T-cell (primary cell): ENCODE results near the gene BTG1. TPM values are rescaled to one million over a fixed set of nuclear protein-coding genes. Genes with fewer than 3 reads are reported as not detected.

ENCODE experiments used
- ATAC-seq, 4 experiments: fragments of 200-7000 bp in 3 of 4; fragments of 150-1000 bp in 1 of 4; cut with Tn5 transposase; replicated peaks in 1 of 4; 1 replicate in 3 of 4; 2 replicates in 1 of 4; pipeline ENCODE4 v1.10.0; 2021; ENCODE audit warnings: moderate library complexity in 3 of 4, mild to moderate bottlenecking in 2 of 4, moderate number of reproducible peaks in 1 of 4
- CTCF ChIA-PET, 2 donors: fragments of 300-600 bp; sonication (Branson Sonifier 250); formaldehyde crosslinking; loops; one replicate each; lab custom pipeline; 2022; ENCODE audit warnings: antibody characterized with exemption in 2 of 2; lab: Charles Lee
- POLR2A ChIA-PET, 2 donors: fragments of 300-600 bp; sonication (Branson Sonifier 250); formaldehyde crosslinking; loops; one replicate each; lab custom pipeline; 2022; ENCODE audit warnings: antibody characterized with exemption in 2 of 2; lab: Charles Lee
- DNase-seq, 35 experiments: peaks; one replicate each; pipeline versions ENCODE4 v3.0.0 to v3.0.0-alpha.2; 2013 to 2023
- H3K27ac ChIP-seq: one replicate; pipeline ENCODE4 v1.5.1; 2013; ENCODE audit warnings: low read length
- H3K27me3 ChIP-seq, 2 experiments: replicated peaks in 1 of 2; 1 replicate in 1 of 2; 2 replicates in 1 of 2; pipeline versions ENCODE4 v1.6.1 to v1.7.0; 2013; ENCODE audit warnings: low read length in 1 of 2, mixed read lengths in 1 of 2; ENCODE audit not compliant: control insufficient read depth in 2 of 2, insufficient read depth in 2 of 2; ENCODE audit errors: extremely low read depth in 1 of 2
- H3K36me3 ChIP-seq, 2 donors: 1 replicate in 1 of 2; 2 replicates in 1 of 2; pipeline versions ENCODE4 v1.6.1 to v1.7.0; 2013; ENCODE audit warnings: low read length in 1 of 2; ENCODE audit not compliant: control insufficient read depth in 2 of 2, insufficient read depth in 1 of 2; ENCODE audit errors: extremely low read depth in 1 of 2
- H3K4me1 ChIP-seq, 2 experiments: 1 replicate in 1 of 2; 2 replicates in 1 of 2; pipeline versions ENCODE4 v1.6.1 to v1.7.0; 2013; ENCODE audit warnings: low read length in 2 of 2, mixed read lengths in 1 of 2; ENCODE audit not compliant: insufficient read depth in 2 of 2, control insufficient read depth in 1 of 2; ENCODE audit errors: extremely low read depth in 1 of 2
- H3K4me3 ChIP-seq, 2 donors: 1 replicate in 1 of 2; 2 replicates in 1 of 2; pipeline versions ENCODE4 v1.5.1 to v1.7.0; 2013; ENCODE audit warnings: mild to moderate bottlenecking in 2 of 2, low read length in 1 of 2, moderate library complexity in 1 of 2; ENCODE audit not compliant: control insufficient read depth in 1 of 2; ENCODE audit errors: extremely low read depth in 1 of 2
- H3K9me3 ChIP-seq: 2 replicates; pipeline ENCODE4 v1.7.0; 2013
- H3K27ac Mint-ChIP-seq, 2 donors: one replicate each; pipeline ENCODE4 v1.8.0; 2020 to 2021; ENCODE audit warnings: mild to moderate bottlenecking in 2 of 2, mixed read lengths in 2 of 2
- H3K27me3 Mint-ChIP-seq, 2 donors: one replicate each; pipeline ENCODE4 v1.8.0; 2021 to 2022; ENCODE audit warnings: mixed read lengths in 2 of 2
- H3K36me3 Mint-ChIP-seq: one replicate; pipeline ENCODE4 v1.8.0; 2021; ENCODE audit warnings: mixed read lengths
- H3K4me1 Mint-ChIP-seq, 3 donors: one replicate each; pipeline ENCODE4 v1.8.0; 2020 to 2022; ENCODE audit warnings: mixed read lengths in 3 of 3, mild to moderate bottlenecking in 1 of 3
- H3K4me3 Mint-ChIP-seq, 3 donors: one replicate each; pipeline ENCODE4 v1.8.0; 2020 to 2022; ENCODE audit warnings: mild to moderate bottlenecking in 3 of 3, mixed read lengths in 3 of 3, moderate library complexity in 3 of 3
- H3K9me3 Mint-ChIP-seq, 3 donors: one replicate each; pipeline ENCODE4 v1.8.0; 2020 to 2022; ENCODE audit warnings: mixed read lengths in 3 of 3
- WGBS: methylation state at CpG from one replicate; pipeline ENCODE4 v1.1.5; 2013; ENCODE audit warnings: missing lambda C conversion rate; ENCODE audit not compliant: insufficient coverage; 5-methylcytosine and 5-hydroxymethylcytosine counted together
- total RNA-seq, 35 experiments: library from RNA in 6 of 35; stranded (reverse) in 6 of 35; fragments of 120-200 nt in 1 of 35; gene quantifications; one replicate each; pipeline versions ENCODE4 v1.2.1 to v1.2.4 and lab custom pipeline; 2013 to 2026

BTG1 gene
- total RNA-seq, 5 donors from 2014 or later (not counting 1 experiment from before 2014, with no cell fraction given) = 484 to 1,238 (median 551) TPM

DNA sequence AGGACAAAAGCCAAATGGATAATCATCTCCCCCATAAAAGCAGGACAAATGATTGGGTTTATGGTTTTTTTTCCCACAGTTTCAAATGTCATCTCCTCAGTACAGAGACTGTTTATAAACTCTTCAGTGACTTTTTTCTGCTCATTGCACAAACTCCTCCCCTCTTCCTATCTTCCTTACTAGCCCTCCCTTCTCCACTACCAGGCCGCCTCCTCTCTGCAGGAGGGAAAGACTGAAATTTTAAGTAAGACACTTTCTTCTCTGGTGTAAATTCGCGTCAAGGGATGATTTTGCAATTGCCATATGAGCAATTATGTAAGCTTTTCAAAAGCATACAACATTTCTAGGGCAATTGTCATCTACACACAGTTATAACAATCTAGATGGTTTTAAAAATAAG lies 37.0 kb downstream of the BTG1 start:
- Histone ChIP-seq H3K36me3 (no peaks in the 10 kb centered on the region), H3K27ac (no peak overlapping the region), H3K4me3 (no peak overlapping the region), H3K27me3 (no peaks in the 10 kb centered on the region), H3K4me1 (peaks cover 13 to 24% of the 10 kb centered on the region in 2 experiments), H3K9me3 (no peaks in the 10 kb centered on the region)
- Mint-ChIP-seq H3K27me3 (no peaks in the 10 kb centered on the region), H3K4me1 (peaks cover 80 to 86% (median 82%) of the 10 kb centered on the region in 3 donors), H3K9me3 (no peaks in the 10 kb centered on the region), H3K27ac (peak overlapping the region; percentile 90 to 92), H3K36me3 (peaks cover 10% of the 10 kb centered on the region), H3K4me3 (peak overlapping the region in 1 of 3 donors; percentile 68)
- ChIA-PET POLR2A (interaction anchor here (1.2 kb wide), 2 partner anchors 8 to 12 kb away, joined by 4 read pairs; no protein-coding TSS in a partner anchor), CTCF (no interaction called here)
- WGBS = no CpG with 5 or more reads among the region's 3 CpGs
- DNase-seq (no peak), ATAC-seq (peak in 1 of 4 experiments; percentile 19)

DNA sequence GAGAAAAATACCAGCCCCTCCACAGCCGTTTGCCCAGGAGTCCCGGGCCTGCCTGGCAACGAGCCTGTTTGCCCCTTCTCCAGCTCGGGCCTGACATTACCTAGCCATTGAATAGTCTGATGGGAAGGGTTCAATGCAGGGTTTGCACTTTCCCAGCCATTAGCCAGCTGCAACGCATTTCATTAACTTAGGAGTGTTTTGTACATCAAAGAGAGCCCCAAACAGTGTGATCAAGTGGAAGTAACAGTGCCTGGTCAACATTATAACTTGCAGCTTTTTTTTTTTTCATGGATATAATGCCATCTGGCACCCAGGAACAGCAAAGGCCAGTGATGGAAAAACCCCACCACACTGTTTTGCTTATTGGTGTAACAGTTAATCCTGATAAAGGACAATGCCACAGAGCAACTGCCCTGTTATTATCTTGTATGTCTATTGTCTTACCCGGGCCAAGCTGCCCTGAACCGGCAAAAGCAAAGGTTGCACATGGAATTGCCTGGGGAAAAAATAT lies 38.0 kb downstream of the BTG1 start:
- Mint-ChIP-seq H3K36me3 (peaks cover 10% of the 10 kb centered on the region), H3K27ac (peak overlapping the region; percentile 90 to 92), H3K4me1 (peaks cover 73 to 77% (median 74%) of the 10 kb centered on the region in 3 donors), H3K4me3 (peak overlapping the region in 1 of 3 donors; percentile 67), H3K27me3 (no peaks in the 10 kb centered on the region), H3K9me3 (no peaks in the 10 kb centered on the region)
- WGBS = 100% methylated on average over 1 of the region's 7 CpGs
- Histone ChIP-seq H3K36me3 (no peaks in the 10 kb centered on the region), H3K9me3 (no peaks in the 10 kb centered on the region), H3K4me1 (peaks cover 13 to 24% of the 10 kb centered on the region in 2 experiments), H3K27me3 (no peaks in the 10 kb centered on the region), H3K27ac (peak overlapping the region; percentile 12), H3K4me3 (no peak overlapping the region)
- ChIA-PET POLR2A (interaction anchor here (0.6 to 1.9 kb wide), 12 partner anchors 10 to 821 kb away, joined by 3 to 5 read pairs (median 3); partner anchors contain the start of gene BTG1 (in 1 of the 2)), CTCF (interaction anchor here in 1 of 2 donors (0.6 kb wide), 4 partner anchors 22 to 746 kb away, joined by 3 to 4 read pairs (median 3); no protein-coding TSS in a partner anchor)
- DNase-seq = no peak
- peak in 1 of 4 experiments; percentile 14 for ATAC-seq

DNA sequence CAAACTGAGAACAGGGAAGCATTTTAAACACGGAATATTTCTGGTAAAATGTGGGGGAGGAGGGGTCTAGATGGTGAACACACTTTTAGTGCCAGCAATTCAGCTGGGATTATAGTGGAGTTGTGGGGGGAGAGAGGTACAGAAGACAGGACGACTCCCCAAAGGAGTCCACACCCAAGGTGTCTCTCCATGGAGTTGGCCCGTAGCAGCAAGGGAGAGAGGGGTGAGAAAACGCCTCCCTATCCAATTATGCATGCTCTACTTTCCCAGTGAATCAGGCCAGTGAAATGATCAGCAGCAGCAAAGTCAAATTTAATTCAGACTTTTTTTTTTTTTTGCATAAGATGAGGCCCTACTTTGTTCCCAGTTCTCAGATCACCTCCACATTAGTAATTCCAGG lies 38.6 kb downstream of the BTG1 start:
- H3K4me3 Mint-ChIP-seq = peak overlapping the region in 2 of 3 donors; percentile 25 to 67
- ATAC-seq (peak in 1 of 4 experiments; percentile 13), DNase-seq (no peak)
- H3K4me1 Mint-ChIP-seq = peaks cover 69 to 76% (median 71%) of the 10 kb centered on the region in 3 donors
- H3K27ac ChIP-seq = no peak overlapping the region
- no peaks in the 10 kb centered on the region for H3K9me3 ChIP-seq
- ChIA-PET CTCF (interaction anchor here in 1 of 2 donors (0.6 kb wide), 4 partner anchors 22 to 745 kb away, joined by 3 to 4 read pairs (median 3); no protein-coding TSS in a partner anchor), POLR2A (interaction anchor here (0.6 to 1.9 kb wide), 14 partner anchors 10 to 821 kb away, joined by 3 to 13 read pairs (median 3); partner anchors contain the start of gene BTG1 (in 1 of the 2))
- 100% methylated on average over 1 of the region's 4 CpGs for WGBS
- peaks cover 13 to 23% of the 10 kb centered on the region in 2 experiments for H3K4me1 ChIP-seq
- no peak overlapping the region for H3K4me3 ChIP-seq
- H3K36me3 ChIP-seq = no peaks in the 10 kb centered on the region
- peaks cover 8% of the 10 kb centered on the region for H3K36me3 Mint-ChIP-seq
- H3K27ac Mint-ChIP-seq = peak overlapping the region; percentile 90 to 92
- H3K27me3 Mint-ChIP-seq = no peaks in the 10 kb centered on the region
- no peaks in the 10 kb centered on the region for H3K27me3 ChIP-seq
- H3K9me3 Mint-ChIP-seq = no peaks in the 10 kb centered on the region

DNA sequence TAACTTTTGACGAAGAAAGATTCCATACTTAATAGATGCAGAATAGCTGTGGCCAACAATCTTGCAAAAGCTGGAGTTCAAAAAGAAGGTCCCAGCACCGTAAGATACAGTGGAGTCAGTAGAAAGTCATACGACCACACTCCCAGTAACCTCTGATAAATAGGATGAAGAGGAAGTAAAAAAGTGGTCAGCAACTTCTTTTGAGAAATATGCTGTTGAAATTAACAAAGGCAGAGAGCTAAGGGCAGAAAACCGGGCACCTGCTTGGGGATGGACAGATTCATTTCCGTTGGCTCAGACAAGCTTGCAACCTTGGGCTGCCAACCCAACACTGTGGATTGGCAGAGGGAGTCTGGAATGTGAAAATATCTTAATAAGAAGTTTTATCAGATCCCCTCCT lies 40.0 kb downstream of the BTG1 start:
- Mint-ChIP-seq H3K36me3 (peaks cover 9% of the 10 kb centered on the region), H3K27me3 (no peaks in the 10 kb centered on the region), H3K4me3 (peak overlapping the region; percentile 22 to 67 (median 48)), H3K9me3 (peaks cover 1 to 2% (median 1%) of the 10 kb centered on the region in 3 donors), H3K4me1 (peaks cover 63 to 64% (median 64%) of the 10 kb centered on the region in 3 donors), H3K27ac (peak overlapping the region; percentile 68 to 92)
- no peaks in the 10 kb centered on the region for H3K27me3 ChIP-seq
- ATAC-seq (peak in 1 of 4 experiments; percentile 9), DNase-seq (no peak)
- CTCF ChIA-PET = interaction anchor here in 1 of 2 donors (0.9 kb wide), 1 partner anchor 8 kb away, joined by 6 read pairs; no protein-coding TSS in a partner anchor
- peak overlapping the region; percentile 1 for H3K27ac ChIP-seq
- no peak overlapping the region for H3K4me3 ChIP-seq
- no peaks in the 10 kb centered on the region for H3K36me3 ChIP-seq
- H3K4me1 ChIP-seq = peaks cover 11 to 18% of the 10 kb centered on the region in 2 experiments
- 60% methylated on average over 1 of the region's 5 CpGs for WGBS
- POLR2A ChIA-PET = interaction anchor here (0.5 to 1.0 kb wide), 5 partner anchors 19 to 40 kb away, joined by 3 read pairs; no protein-coding TSS in a partner anchor
- no peaks in the 10 kb centered on the region for H3K9me3 ChIP-seq

DNA sequence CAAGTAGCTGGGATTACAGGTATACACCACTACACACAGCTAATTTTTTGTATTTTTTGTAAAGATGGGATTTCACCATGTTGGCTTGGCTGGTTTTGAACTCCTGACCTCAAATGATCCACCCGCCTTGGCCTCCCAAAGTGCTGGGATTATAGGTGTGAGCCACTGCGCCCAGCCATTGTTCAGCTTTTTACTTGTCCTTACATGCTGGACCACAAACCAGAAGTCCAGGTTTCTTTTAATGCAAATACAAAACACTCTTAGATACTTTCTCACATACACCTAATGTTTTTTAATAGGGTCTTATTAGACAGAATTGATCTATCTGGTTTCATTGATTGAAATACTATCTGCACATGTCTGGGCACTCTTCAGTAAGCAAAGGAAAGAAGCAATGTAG lies 40.5 kb downstream of the BTG1 start:
- ATAC-seq = no peak
- peaks cover 6 to 8% (median 6%) of the 10 kb centered on the region in 3 donors for H3K9me3 Mint-ChIP-seq
- no peak for DNase-seq
- ChIA-PET CTCF (interaction anchor here in 1 of 2 donors (0.6 kb wide), 1 partner anchor 63 kb away, joined by 3 read pairs; no protein-coding TSS in a partner anchor), POLR2A (interaction anchor here (0.6 to 1.2 kb wide), 3 partner anchors 9 to 29 kb away, joined by 3 read pairs; no protein-coding TSS in a partner anchor)
- Histone ChIP-seq H3K27me3 (no peaks in the 10 kb centered on the region), H3K36me3 (no peaks in the 10 kb centered on the region), H3K4me1 (peaks cover 11 to 12% of the 10 kb centered on the region in 2 experiments), H3K27ac (peak overlapping the region; percentile 1), H3K4me3 (no peak overlapping the region), H3K9me3 (no peaks in the 10 kb centered on the region)
- H3K27ac Mint-ChIP-seq = peak overlapping the region; percentile 68 to 92
- no CpG with 5 or more reads among the region's 2 CpGs for WGBS
- H3K4me1 Mint-ChIP-seq = peaks cover 59 to 63% (median 62%) of the 10 kb centered on the region in 3 donors
- H3K4me3 Mint-ChIP-seq = peak overlapping the region; percentile 22 to 67 (median 48)
- no peaks in the 10 kb centered on the region for H3K27me3 Mint-ChIP-seq
- H3K36me3 Mint-ChIP-seq = peaks cover 12% of the 10 kb centered on the region

DNA sequence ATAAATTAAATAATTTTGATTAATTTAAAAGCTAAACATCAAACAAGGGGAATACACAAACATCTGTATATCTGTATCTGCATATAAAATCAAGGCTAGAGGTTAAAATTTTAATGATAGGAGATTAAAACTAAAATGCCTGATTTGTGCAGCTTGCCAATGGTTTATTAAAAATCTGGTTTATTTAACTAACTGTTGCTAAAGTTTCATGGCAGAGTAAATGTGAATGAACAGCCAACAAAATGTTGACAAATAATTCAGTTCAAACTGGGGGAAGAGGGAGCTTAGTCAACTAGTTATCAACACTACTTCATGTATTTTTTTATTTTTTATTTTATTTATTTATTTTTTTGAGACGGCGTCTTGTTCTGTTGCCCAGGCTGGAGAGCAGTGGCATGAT lies 43.0 kb downstream of the BTG1 start:
- Mint-ChIP-seq H3K27ac (no peak overlapping the region), H3K4me1 (peaks cover 49 to 57% (median 56%) of the 10 kb centered on the region in 3 donors), H3K4me3 (no peak overlapping the region), H3K36me3 (peaks cover 23% of the 10 kb centered on the region), H3K9me3 (peaks cover 6 to 16% (median 16%) of the 10 kb centered on the region in 3 donors), H3K27me3 (no peaks in the 10 kb centered on the region)
- Histone ChIP-seq H3K27me3 (no peaks in the 10 kb centered on the region), H3K4me3 (no peak overlapping the region), H3K4me1 (peaks cover 4 to 6% of the 10 kb centered on the region in 2 experiments), H3K9me3 (no peaks in the 10 kb centered on the region), H3K36me3 (no peaks in the 10 kb centered on the region), H3K27ac (no peak overlapping the region)
- no CpG with 5 or more reads among the region's 2 CpGs for WGBS
- ChIA-PET CTCF (interaction anchor here in 1 of 2 donors (0.6 kb wide), 1 partner anchor 12 kb away, joined by 3 read pairs; no protein-coding TSS in a partner anchor), POLR2A (interaction anchor here (0.6 to 1.3 kb wide), 6 partner anchors 9 to 119 kb away, joined by 3 to 4 read pairs (median 4); no protein-coding TSS in a partner anchor)
- DNase-seq (no peak), ATAC-seq (no peak)
